Neutrophil (primary cell): ENCODE results near the gene TIMM13.

ENCODE experiments used
- H3K27ac ChIP-seq: fragments of 200-600 bp; sonication (generic); 2 replicates; pipeline ENCODE4 v1.5.1; 2016; ENCODE audit warnings: mild to moderate bottlenecking, moderate library complexity
- H3K27me3 ChIP-seq: fragments of 200-600 bp; sonication (generic); 2 replicates; pipeline ENCODE4 v1.6.0; 2016; ENCODE audit warnings: mild to moderate bottlenecking
- H3K36me3 ChIP-seq: fragments of 200-600 bp; sonication (generic); 2 replicates; pipeline ENCODE4 v1.5.1; 2017
- H3K4me1 ChIP-seq, 2 experiments: fragments of 200-600 bp in 1 of 2; sonication (generic) in 1 of 2; 1 replicate in 1 of 2; 2 replicates in 1 of 2; pipeline versions ENCODE4 v1.5.1 to v1.6.1; 2013 to 2016; ENCODE audit warnings: low read depth in 1 of 2, low read length in 1 of 2, mild to moderate bottlenecking in 1 of 2, moderate library complexity in 1 of 2; ENCODE audit not compliant: control insufficient read depth in 1 of 2, insufficient read depth in 1 of 2
- H3K4me3 ChIP-seq, 2 experiments: fragments of 200-600 bp in 1 of 2; sonication (generic) in 1 of 2; 1 replicate in 1 of 2; 2 replicates in 1 of 2; pipeline ENCODE4 v1.5.1; 2013 to 2016; ENCODE audit warnings: low read depth in 1 of 2, low read length in 1 of 2, mild to moderate bottlenecking in 1 of 2, moderate library complexity in 1 of 2
- H3K9me3 ChIP-seq: fragments of 200-600 bp; sonication (generic); 2 replicates; pipeline ENCODE4 v1.5.1; 2016
- TF ChIP-seq, protein P1 (sequence below): fragments of 200-600 bp; sonication (generic); IDR thresholded peaks from 2 replicates; pipeline ENCODE4 v1.5.1; 2016; ENCODE audit warnings: antibody characterized with exemption

TIMM13 gene

DNA sequence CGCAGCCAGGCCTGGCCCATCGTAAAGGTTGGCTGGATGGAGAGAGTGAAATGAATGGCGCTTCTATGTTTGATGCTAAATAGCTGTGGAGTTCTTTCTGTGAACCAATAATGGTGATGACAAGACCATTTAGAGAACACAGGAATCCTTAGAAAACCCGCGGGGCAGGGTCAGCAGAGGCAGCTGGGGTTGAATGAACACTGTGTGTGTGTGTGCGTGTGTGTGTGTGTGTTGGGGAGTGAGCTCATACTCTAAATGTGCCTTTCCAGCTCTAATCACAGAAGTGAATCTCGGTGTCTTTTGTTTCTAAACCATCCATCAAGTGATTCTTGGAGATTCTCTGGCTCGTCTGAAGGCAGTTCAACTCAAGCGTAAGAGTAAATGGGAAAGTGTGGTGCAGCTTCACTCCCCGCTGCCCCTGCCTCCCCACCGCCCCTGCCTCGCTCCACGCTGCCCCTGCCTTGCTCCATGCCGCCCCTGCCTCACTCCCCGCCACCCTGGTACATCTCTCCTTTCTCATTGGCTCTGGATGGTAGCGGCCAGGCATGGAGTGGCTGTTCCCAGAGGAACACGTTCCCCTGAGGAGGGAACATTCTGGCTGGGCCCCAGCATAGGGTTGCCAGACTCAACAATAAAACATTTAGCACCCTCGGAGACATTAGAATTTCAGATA lies 46.1 kb downstream of the TIMM13 start:
- TF ChIP-seq, protein P1, sequence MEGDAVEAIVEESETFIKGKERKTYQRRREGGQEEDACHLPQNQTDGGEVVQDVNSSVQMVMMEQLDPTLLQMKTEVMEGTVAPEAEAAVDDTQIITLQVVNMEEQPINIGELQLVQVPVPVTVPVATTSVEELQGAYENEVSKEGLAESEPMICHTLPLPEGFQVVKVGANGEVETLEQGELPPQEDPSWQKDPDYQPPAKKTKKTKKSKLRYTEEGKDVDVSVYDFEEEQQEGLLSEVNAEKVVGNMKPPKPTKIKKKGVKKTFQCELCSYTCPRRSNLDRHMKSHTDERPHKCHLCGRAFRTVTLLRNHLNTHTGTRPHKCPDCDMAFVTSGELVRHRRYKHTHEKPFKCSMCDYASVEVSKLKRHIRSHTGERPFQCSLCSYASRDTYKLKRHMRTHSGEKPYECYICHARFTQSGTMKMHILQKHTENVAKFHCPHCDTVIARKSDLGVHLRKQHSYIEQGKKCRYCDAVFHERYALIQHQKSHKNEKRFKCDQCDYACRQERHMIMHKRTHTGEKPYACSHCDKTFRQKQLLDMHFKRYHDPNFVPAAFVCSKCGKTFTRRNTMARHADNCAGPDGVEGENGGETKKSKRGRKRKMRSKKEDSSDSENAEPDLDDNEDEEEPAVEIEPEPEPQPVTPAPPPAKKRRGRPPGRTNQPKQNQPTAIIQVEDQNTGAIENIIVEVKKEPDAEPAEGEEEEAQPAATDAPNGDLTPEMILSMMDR, result no peak
- H3K9me3 ChIP-seq, result no peaks in the 10 kb centered on the region
- no peak overlapping the region for H3K4me3 ChIP-seq
- no peaks in the 10 kb centered on the region for H3K27me3 ChIP-seq
- no peaks in the 10 kb centered on the region for H3K36me3 ChIP-seq
- no peak overlapping the region for H3K27ac ChIP-seq
- H3K4me1 ChIP-seq, result peaks cover 2 to 9% of the 10 kb centered on the region in 2 experiments

DNA sequence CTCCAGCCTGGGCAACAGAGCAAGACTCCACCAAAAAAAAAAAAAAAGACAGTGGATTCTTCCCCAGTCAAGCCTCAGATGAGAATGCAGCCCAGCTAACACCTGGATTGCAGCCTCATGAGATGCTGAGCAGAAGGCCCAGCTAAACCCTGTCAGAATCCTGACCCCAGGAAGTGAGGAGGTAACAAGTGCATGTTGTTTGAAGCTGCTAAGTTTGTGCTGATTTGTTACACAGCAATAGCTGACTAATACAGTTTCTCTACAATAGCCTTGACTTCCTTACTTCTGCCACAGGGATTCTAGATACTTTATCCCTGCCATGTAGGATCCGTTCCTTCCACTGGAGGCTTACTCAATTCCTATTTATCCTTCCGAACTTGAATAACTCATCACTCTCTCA lies 46.8 kb downstream of the TIMM13 start:
- Histone ChIP-seq H3K27ac (no peak overlapping the region), H3K27me3 (no peaks in the 10 kb centered on the region), H3K36me3 (no peaks in the 10 kb centered on the region), H3K4me3 (no peak overlapping the region), H3K9me3 (no peaks in the 10 kb centered on the region), H3K4me1 (peaks cover 2 to 9% of the 10 kb centered on the region in 2 experiments)
- TF ChIP-seq, protein P1, result no peak

DNA sequence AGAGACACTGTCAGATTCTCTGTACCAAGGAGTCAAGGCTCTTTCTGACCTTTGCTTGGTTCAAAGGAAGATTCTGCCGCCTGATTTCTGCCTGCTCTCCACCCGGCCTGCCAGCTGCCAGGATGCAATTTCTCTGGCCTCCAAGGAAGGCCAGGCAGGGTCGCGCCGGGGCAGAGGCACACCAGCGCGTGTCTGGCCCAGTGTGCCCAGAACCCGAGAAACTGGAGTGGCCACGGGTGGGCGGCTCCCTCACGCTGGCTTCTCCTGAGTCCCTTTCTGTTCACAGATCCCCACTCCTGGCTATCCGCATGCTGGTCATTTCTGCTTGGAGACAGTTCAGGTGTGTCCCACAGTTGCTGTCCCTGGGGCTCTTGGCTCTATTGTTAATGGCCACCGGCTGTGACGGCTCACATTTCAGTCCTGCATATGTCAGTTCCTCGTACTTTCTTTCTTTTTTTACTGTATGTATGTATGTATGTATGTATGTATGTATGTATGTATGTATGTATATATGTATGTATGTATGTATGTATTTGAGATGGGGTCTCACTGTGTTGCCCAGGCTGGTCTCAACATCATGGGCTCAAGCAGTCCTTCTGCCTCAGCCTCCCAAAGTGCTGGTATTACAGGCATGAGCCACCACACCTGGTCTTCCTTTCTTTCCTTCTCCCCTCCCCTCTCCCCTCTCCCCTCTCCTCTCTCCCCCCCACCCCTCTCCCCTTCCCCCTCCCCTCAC lies 50.4 kb downstream of the TIMM13 start:
- TF ChIP-seq, protein P1, result no peak
- H3K27ac ChIP-seq, result no peak overlapping the region
- no peaks in the 10 kb centered on the region for H3K36me3 ChIP-seq

More for the DNA sequence above, 50.4 kb downstream of the TIMM13 start:
- H3K4me1 ChIP-seq, result no peaks in the 10 kb centered on the region
- H3K27me3 ChIP-seq, result peaks cover 6% of the 10 kb centered on the region
- H3K9me3 ChIP-seq, result no peaks in the 10 kb centered on the region
- no peak overlapping the region for H3K4me3 ChIP-seq
